ENCODE results near the gene NTSR1.

DNA sequence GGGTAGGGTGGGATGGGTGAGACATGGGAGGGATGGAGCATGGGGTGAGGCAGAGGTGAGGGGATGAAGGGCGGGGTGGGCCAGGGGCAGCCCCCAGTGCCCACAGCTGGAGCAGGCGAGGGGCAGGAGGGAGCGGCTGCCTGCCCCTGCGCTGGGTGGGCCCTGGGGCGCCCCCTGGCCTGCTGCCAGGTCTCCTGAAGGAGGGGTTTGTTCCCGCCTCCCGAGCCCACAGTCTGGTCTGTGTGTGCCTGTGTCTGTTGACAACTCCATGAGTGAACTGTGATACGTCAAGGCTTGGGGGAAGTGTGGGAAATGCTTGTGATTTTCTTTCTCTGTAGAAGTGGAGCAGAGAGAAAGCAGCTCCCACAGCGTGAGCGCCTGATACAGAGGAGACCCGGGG, 76.8 kb downstream of the NTSR1 start:
- TF ChIP-seq EZH2 (IDR thresholded peaks at IDR 0.05; ENCODE audit: low read length, unreplicated experiment): no peak
- TF ChIP-seq, protein P1, sequence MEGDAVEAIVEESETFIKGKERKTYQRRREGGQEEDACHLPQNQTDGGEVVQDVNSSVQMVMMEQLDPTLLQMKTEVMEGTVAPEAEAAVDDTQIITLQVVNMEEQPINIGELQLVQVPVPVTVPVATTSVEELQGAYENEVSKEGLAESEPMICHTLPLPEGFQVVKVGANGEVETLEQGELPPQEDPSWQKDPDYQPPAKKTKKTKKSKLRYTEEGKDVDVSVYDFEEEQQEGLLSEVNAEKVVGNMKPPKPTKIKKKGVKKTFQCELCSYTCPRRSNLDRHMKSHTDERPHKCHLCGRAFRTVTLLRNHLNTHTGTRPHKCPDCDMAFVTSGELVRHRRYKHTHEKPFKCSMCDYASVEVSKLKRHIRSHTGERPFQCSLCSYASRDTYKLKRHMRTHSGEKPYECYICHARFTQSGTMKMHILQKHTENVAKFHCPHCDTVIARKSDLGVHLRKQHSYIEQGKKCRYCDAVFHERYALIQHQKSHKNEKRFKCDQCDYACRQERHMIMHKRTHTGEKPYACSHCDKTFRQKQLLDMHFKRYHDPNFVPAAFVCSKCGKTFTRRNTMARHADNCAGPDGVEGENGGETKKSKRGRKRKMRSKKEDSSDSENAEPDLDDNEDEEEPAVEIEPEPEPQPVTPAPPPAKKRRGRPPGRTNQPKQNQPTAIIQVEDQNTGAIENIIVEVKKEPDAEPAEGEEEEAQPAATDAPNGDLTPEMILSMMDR (conservative IDR thresholded peaks at IDR 0.05; ENCODE audit: low read depth, low read length): no peak
